ENCODE measurements around the gene ZRANB1. TPM values are rescaled to one million over a fixed set of nuclear protein-coding genes. Genes with fewer than 3 reads are reported as not detected.

ZRANB1 gene
- total RNA-seq, 2 experiments from 2014 or later, result 14.5 to 17.0 TPM

- BruUV-seq (replicated peaks), result no TSS peak
- Histone ChIP-seq H2AFZ (ENCODE audit: low read length) (no peak overlapping the region), H4K20me1 (ENCODE audit: insufficient read depth, low read length) (no peaks in the 10 kb centered on the region), H3K4me3 (ENCODE audit: low read depth, low read length, poor library complexity, severe bottlenecking) (no peak overlapping the region), H3K27ac (ENCODE audit: low read depth, low read length, poor library complexity, severe bottlenecking) (no peak overlapping the region), H3K9me3 (ENCODE audit: low read length) (no peaks in the 10 kb centered on the region), H3K9me2 (ENCODE audit: insufficient read depth, low read length) (no peaks in the 10 kb centered on the region), H3K4me2 (ENCODE audit: low read length) (no peak overlapping the region), H3K36me3 (ENCODE audit: insufficient read depth, low read length) (no peaks in the 10 kb centered on the region), H3K79me2 (ENCODE audit: insufficient read depth, low read depth, low read length) (no peaks in the 10 kb centered on the region), H3K4me1 (ENCODE audit: insufficient read depth, low read length, poor library complexity, severe bottlenecking) (no peaks in the 10 kb centered on the region)
- ChIA-PET CTCF (ENCODE audit: unreplicated experiment) (no interaction called here), POLR2A (no interaction called here)
- TF ChIP-seq EZH2phosphoT487 (IDR thresholded peaks at IDR 0.05; ENCODE audit: borderline replicate concordance, low read depth, low read length) (no peak), CTCF (conservative IDR thresholded peaks at IDR 0.05; ENCODE audit: low read length) (no peak)
- intact Hi-C loops (cut with micrococcal nuclease; ENCODE audit: unreplicated experiment), result no loop called here
- DNase-seq (ENCODE audit: low spot score), result no peak
Observed at GRCh38 chr10:125016123-125016522, 74.2 kb downstream of the ZRANB1 start.

- H3K27ac ChIP-seq (ENCODE audit: low read depth, low read length, poor library complexity, severe bottlenecking), result no peak overlapping the region
- intact Hi-C loops (cut with micrococcal nuclease; ENCODE audit: unreplicated experiment), result no loop called here
- POLR2A ChIA-PET, result interaction anchor here (0.7 kb wide), 1 partner anchor 613 kb away, joined by 3 read pairs; no protein-coding TSS in a partner anchor
- no peaks in the 10 kb centered on the region for H3K9me3 ChIP-seq (ENCODE audit: low read length)
- H3K4me2 ChIP-seq (ENCODE audit: low read length), result no peak overlapping the region
- H3K36me3 ChIP-seq (ENCODE audit: insufficient read depth, low read length), result no peaks in the 10 kb centered on the region
- DNase-seq (ENCODE audit: low spot score), result no peak
- no peaks in the 10 kb centered on the region for H3K79me2 ChIP-seq (ENCODE audit: insufficient read depth, low read depth, low read length)
- H3K4me1 ChIP-seq (ENCODE audit: insufficient read depth, low read length, poor library complexity, severe bottlenecking), result no peaks in the 10 kb centered on the region
- no peaks in the 10 kb centered on the region for H3K9me2 ChIP-seq (ENCODE audit: insufficient read depth, low read length)
- no peak overlapping the region for H3K4me3 ChIP-seq (ENCODE audit: low read depth, low read length, poor library complexity, severe bottlenecking)
- no peaks in the 10 kb centered on the region for H4K20me1 ChIP-seq (ENCODE audit: insufficient read depth, low read length)
- no peak overlapping the region for H2AFZ ChIP-seq (ENCODE audit: low read length)
- BruUV-seq (replicated peaks), result no TSS peak
- no peak for TF ChIP-seq EZH2phosphoT487 (IDR thresholded peaks at IDR 0.05; ENCODE audit: borderline replicate concordance, low read depth, low read length)
- no peak for TF ChIP-seq CTCF (conservative IDR thresholded peaks at IDR 0.05; ENCODE audit: low read length)
- CTCF ChIA-PET (ENCODE audit: unreplicated experiment), result no interaction called here
Observed at GRCh38 chr10:125016611-125017202, 74.8 kb downstream of the ZRANB1 start.

- DNase-seq (ENCODE audit: low spot score), result no peak
- Histone ChIP-seq H2AFZ (ENCODE audit: low read length) (no peak overlapping the region), H3K4me1 (ENCODE audit: insufficient read depth, low read length, poor library complexity, severe bottlenecking) (no peaks in the 10 kb centered on the region), H3K36me3 (ENCODE audit: insufficient read depth, low read length) (no peaks in the 10 kb centered on the region), H3K9me2 (ENCODE audit: insufficient read depth, low read length) (no peaks in the 10 kb centered on the region), H4K20me1 (ENCODE audit: insufficient read depth, low read length) (no peaks in the 10 kb centered on the region), H3K27ac (ENCODE audit: low read depth, low read length, poor library complexity, severe bottlenecking) (no peak overlapping the region), H3K9me3 (ENCODE audit: low read length) (no peaks in the 10 kb centered on the region), H3K4me3 (ENCODE audit: low read depth, low read length, poor library complexity, severe bottlenecking) (no peak overlapping the region), H3K4me2 (ENCODE audit: low read length) (no peak overlapping the region), H3K79me2 (ENCODE audit: insufficient read depth, low read depth, low read length) (no peaks in the 10 kb centered on the region)
- intact Hi-C loops (cut with micrococcal nuclease; ENCODE audit: unreplicated experiment), result no loop called here
- TF ChIP-seq EZH2phosphoT487 (IDR thresholded peaks at IDR 0.05; ENCODE audit: borderline replicate concordance, low read depth, low read length) (no peak), CTCF (conservative IDR thresholded peaks at IDR 0.05; ENCODE audit: low read length) (no peak)
- ChIA-PET CTCF (ENCODE audit: unreplicated experiment) (no interaction called here), POLR2A (interaction anchor here (0.7 kb wide), 1 partner anchor 612 kb away, joined by 3 read pairs; no protein-coding TSS in a partner anchor)
- BruUV-seq (replicated peaks), result no TSS peak
Observed at GRCh38 chr10:125017547-125018298, 75.8 kb downstream of the ZRANB1 start.

Measured in OCI-LY7 (cell line).